HAP-1 (cell line): ENCODE data around the gene FOSL2.

Source experiments
- DNase-seq, 2 experiments: peaks; one replicate each; pipeline ENCODE4 v3.0.0-alpha.2; 2016 to 2020; ENCODE audit warnings: low spot score in 2 of 2
- H3K27me3 ChIP-seq: fragments of 250-450 bp; sonication (Bioruptor Pico); 2 replicates; pipeline ENCODE4 v1.5.1; 2020; ENCODE audit warnings: low read depth, mild to moderate bottlenecking, moderate library complexity
- H3K36me3 ChIP-seq: fragments of 250-450 bp; sonication (Bioruptor Pico); replicated peaks from 2 replicates; pipeline ENCODE4 v1.5.1; 2020; ENCODE audit warnings: mild to moderate bottlenecking
- H3K4me1 ChIP-seq: fragments of 250-450 bp; sonication (Bioruptor Pico); 2 replicates; pipeline ENCODE4 v1.5.1; 2020; ENCODE audit warnings: mild to moderate bottlenecking
- H3K4me3 ChIP-seq: fragments of 250-450 bp; sonication (Bioruptor Pico); 2 replicates; pipeline ENCODE4 v1.5.1; 2020; ENCODE audit warnings: mild to moderate bottlenecking, moderate library complexity
- H3K9me3 ChIP-seq: fragments of 250-450 bp; sonication (Bioruptor Pico); 2 replicates; pipeline ENCODE4 v1.5.1; 2020; ENCODE audit warnings: mild to moderate bottlenecking, moderate library complexity
- in situ Hi-C: fragments of 300-500 bp; cut with MboI; formaldehyde crosslinking; loops from 3 replicates; pipeline ENCODE4 v1.14.3; 2020; ENCODE audit warnings: low sequenced_read_pairs, inconsistent platforms, mixed read lengths

Gene FOSL2

GRCh38 chr2:28400921-28401320 lies 8.3 kb downstream of the FOSL2 start:
- in situ Hi-C loops = loop anchor here (10.0 kb wide), 1 partner anchor 696 kb away; no protein-coding TSS in a partner anchor

DNA sequence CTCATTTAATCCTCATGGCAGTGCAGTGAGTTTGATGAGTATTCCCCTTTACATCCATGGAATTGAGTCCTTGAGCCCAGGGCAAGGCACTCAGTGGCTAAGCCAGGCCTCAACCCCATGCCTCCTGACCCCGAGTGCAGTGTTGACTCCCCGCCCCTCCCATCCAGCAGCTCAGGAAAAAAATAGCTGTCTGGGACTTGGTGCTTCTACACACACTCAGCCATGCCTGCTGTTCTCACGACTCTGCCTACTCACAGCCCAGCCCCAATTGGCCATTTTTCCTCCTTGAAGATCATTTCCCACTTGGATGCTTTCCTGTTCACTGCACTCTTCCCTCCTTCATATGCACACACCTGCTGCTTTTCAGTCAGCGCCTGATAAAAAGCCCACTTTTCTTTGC lies 8.8 kb downstream of the FOSL2 start:
- DNase-seq = no peak
- no peaks in the 10 kb centered on the region for H3K27me3 ChIP-seq
- H3K4me1 ChIP-seq = peaks cover 5% of the 10 kb centered on the region; the same call in 1 of the 2 replicates
- in situ Hi-C loops = loop anchor here (10.0 kb wide), 1 partner anchor 697 kb away; no protein-coding TSS in a partner anchor
- no peaks in the 10 kb centered on the region for H3K36me3 ChIP-seq
- H3K4me3 ChIP-seq = no peak overlapping the region
- no peaks in the 10 kb centered on the region for H3K9me3 ChIP-seq

More at GRCh38 chr2:28400921-28401320, 8.3 kb downstream of the FOSL2 start:
- Histone ChIP-seq H3K27me3 (no peaks in the 10 kb centered on the region), H3K36me3 (no peaks in the 10 kb centered on the region), H3K4me3 (no peak overlapping the region), H3K9me3 (no peaks in the 10 kb centered on the region), H3K4me1 (peaks cover 5% of the 10 kb centered on the region; the same call in 1 of the 2 replicates)
- DNase-seq = no peak

- Histone ChIP-seq H3K4me3 (no peak overlapping the region), H3K9me3 (no peaks in the 10 kb centered on the region), H3K36me3 (no peaks in the 10 kb centered on the region), H3K27me3 (no peaks in the 10 kb centered on the region), H3K4me1 (peaks cover 3% of the 10 kb centered on the region; the same call in 1 of the 2 replicates)
- no peak for DNase-seq
- in situ Hi-C loops = loop anchor here (10.0 kb wide), 1 partner anchor 697 kb away; no protein-coding TSS in a partner anchor
These were observed 9.4 kb downstream of the FOSL2 start for GRCh38 chr2:28401948-28402550.

- H3K36me3 ChIP-seq = no peaks in the 10 kb centered on the region
- in situ Hi-C loops = loop anchor here (10.0 kb wide), 1 partner anchor 699 kb away; no protein-coding TSS in a partner anchor
- no peak overlapping the region for H3K4me3 ChIP-seq
- peaks cover 3% of the 10 kb centered on the region; the same call in 1 of the 2 replicates for H3K4me1 ChIP-seq
- H3K9me3 ChIP-seq = no peaks in the 10 kb centered on the region
- DNase-seq = no peak
- no peaks in the 10 kb centered on the region for H3K27me3 ChIP-seq
These were observed 10.8 kb downstream of the FOSL2 start for GRCh38 chr2:28403370-28403956.

- Histone ChIP-seq H3K9me3 (no peaks in the 10 kb centered on the region), H3K27me3 (no peaks in the 10 kb centered on the region), H3K36me3 (no peaks in the 10 kb centered on the region), H3K4me3 (no peak overlapping the region), H3K4me1 (peaks cover 3% of the 10 kb centered on the region; the same call in 1 of the 2 replicates)
- in situ Hi-C loops = loop anchor here (10.0 kb wide), 1 partner anchor 699 kb away; no protein-coding TSS in a partner anchor
- DNase-seq = no peak
These were observed 11.4 kb downstream of the FOSL2 start for GRCh38 chr2:28404086-28404485.

DNA sequence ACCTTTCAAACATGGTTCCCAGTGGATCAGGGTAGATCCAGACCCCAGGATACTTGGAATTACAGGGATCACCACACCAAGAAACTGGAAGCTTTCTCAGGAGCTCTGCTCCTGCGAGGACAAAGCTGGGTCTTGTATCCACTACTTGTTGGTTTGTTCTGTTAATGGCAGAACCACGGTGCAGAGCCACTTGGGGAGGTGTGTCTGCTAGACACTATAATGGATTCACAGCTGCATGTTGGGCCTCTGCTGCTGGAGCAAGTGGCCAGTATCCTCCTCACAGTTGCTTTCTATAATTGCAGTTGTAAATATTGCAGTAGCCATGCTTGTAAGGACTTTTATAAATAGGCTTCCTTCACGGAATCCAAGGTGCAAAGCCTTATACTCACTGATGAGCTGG lies 12.9 kb downstream of the FOSL2 start:
- in situ Hi-C loops = loop anchor here (10.0 kb wide), 1 partner anchor 701 kb away; no protein-coding TSS in a partner anchor
- Histone ChIP-seq H3K27me3 (no peaks in the 10 kb centered on the region), H3K36me3 (no peaks in the 10 kb centered on the region), H3K4me1 (no peaks in the 10 kb centered on the region), H3K4me3 (no peak overlapping the region), H3K9me3 (no peaks in the 10 kb centered on the region)
- DNase-seq = no peak

- Histone ChIP-seq H3K4me1 (no peaks in the 10 kb centered on the region), H3K9me3 (no peaks in the 10 kb centered on the region), H3K27me3 (no peaks in the 10 kb centered on the region), H3K4me3 (no peak overlapping the region), H3K36me3 (no peaks in the 10 kb centered on the region)
- in situ Hi-C loops = loop anchor here (10.0 kb wide), 1 partner anchor 702 kb away; no protein-coding TSS in a partner anchor
- no peak for DNase-seq
These were observed 13.8 kb downstream of the FOSL2 start for GRCh38 chr2:28406276-28407096.

DNA sequence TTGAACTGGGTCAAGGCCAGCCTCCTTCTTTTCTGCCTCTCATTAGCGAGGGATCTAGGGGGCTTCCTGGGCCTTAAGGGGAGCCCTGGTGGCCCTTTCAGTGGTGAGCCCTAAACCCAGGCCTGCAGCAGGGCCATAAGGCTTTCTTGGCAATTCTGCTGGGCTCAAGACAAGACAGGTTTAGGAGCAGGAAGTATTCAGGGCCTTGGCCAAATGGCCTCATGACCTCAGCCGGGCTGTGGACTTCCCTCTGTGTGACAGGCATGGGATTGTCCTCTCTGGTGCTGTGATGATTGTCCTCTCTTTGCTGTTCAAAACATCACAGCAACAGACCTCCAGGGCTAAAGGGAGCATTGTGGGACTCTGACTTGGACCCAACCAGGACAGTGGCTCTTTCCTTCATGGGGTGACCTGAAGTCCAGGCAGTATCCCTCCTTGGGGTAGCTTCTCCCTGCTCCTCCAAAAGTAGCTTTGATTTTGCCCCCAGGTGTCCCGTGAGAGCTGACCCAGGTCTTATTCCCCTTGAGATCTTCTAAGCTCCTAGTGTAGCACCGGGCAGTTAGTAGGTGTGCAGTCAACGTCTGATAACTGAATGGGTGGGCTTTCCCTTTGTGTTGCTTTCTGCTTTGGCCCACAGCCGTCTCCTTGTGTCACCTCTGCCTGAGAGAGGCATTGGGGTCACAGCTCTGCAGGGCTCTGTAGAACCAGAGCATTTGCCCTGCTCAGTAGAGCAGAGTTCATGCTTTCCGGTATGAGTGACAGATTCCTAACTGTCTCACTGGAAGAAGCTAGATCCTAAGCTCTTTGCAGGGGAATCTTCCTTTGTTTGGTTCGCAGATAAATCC lies 14.7 kb downstream of the FOSL2 start:
- H3K36me3 ChIP-seq = no peaks in the 10 kb centered on the region
- no peaks in the 10 kb centered on the region for H3K27me3 ChIP-seq
- H3K4me3 ChIP-seq = no peak overlapping the region
- no peak for DNase-seq
- in situ Hi-C loops = loop anchor here (10.0 kb wide), 1 partner anchor 703 kb away; no protein-coding TSS in a partner anchor
- no peaks in the 10 kb centered on the region for H3K9me3 ChIP-seq
- H3K4me1 ChIP-seq = no peaks in the 10 kb centered on the region

DNA sequence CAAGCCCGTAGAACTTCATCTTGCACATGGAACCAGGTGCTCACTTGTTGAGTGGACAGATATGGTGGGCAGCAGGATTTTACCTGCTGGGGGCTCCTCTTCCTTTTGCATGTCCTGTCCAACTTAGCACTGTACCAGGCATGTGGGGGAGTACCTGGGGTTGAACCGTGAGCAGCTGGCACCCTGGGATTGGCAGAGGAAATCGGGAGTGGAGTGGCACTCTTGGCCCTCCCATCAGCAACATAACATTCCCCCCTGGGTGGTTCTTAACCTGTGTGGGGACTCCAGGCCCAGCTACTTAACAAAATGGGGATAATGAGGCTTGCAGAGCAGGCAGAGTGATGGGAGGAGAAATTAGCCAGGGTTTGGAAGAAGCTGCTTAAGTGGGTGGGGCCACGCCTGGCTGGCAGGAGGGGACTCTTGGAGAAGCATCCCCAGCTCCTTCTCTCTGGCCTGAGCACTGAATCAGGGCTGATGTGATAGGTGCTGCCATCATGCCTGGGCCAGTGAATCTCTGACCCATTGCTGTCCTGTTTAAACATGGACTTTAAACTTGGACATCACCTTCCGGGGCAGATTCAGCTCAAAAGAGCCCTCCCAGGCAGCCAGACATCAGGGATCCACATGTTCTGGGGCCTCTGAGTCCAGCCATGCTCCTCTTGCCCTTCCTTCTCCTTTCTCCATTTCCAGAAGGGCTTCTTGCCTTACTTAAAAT lies 15.5 kb downstream of the FOSL2 start:
- in situ Hi-C loops = loop anchor here (10.0 kb wide), 1 partner anchor 703 kb away; no protein-coding TSS in a partner anchor
- Histone ChIP-seq H3K36me3 (no peaks in the 10 kb centered on the region), H3K4me3 (no peak overlapping the region), H3K4me1 (no peaks in the 10 kb centered on the region), H3K9me3 (no peaks in the 10 kb centered on the region), H3K27me3 (no peaks in the 10 kb centered on the region)
- DNase-seq = no peak

DNA sequence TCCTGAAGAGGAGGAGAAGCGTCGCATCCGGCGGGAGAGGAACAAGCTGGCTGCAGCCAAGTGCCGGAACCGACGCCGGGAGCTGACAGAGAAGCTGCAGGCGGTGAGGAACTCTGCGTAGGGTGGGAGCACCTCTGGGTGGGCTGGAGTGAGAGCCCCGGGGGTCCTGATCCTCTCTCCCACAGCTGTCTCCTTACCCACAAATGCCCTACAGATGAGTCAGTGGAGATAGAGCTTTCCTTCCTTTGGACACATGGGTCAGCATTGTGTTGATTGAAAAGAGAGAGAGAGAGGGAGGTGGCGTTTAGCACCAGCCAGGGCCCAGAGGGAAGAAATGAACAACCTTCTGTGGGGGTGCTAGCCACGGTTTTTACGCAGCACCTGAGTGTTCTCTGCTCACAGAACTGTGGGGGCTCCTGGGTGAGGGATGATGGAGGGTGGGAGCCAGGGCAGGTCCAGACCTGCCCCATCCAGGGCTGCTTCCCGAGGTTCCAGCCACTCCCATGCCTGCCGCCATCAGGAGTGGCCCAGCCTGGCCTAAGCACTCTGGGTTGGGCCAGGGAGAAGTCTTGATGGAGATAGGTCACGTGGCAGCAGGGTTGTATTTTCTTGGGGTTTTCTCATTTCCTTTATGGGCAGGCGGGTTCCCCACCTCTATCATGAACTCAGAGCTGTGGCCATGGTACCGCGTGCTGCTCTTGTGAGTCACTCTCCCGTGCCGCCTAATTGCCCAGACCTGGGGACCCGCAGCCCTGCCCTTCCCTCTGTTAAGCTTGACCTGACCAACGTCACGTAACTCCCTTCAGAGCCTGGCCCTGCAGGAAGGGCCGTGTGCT lies 16.3 kb downstream of the FOSL2 start:
- no peak for DNase-seq
- Histone ChIP-seq H3K9me3 (no peaks in the 10 kb centered on the region), H3K36me3 (no peaks in the 10 kb centered on the region), H3K4me1 (no peaks in the 10 kb centered on the region), H3K27me3 (no peaks in the 10 kb centered on the region), H3K4me3 (no peak overlapping the region)
- in situ Hi-C loops = loop anchor here (10.0 kb wide), 1 partner anchor 704 kb away; no protein-coding TSS in a partner anchor

GRCh38 chr2:28411166-28411755 lies 18.6 kb downstream of the FOSL2 start:
- in situ Hi-C loops = no loop called here
- H3K36me3 ChIP-seq = no peaks in the 10 kb centered on the region
- no peaks in the 10 kb centered on the region for H3K4me1 ChIP-seq
- no peaks in the 10 kb centered on the region for H3K9me3 ChIP-seq
- no peaks in the 10 kb centered on the region for H3K27me3 ChIP-seq
- no peak for DNase-seq
- no peak overlapping the region for H3K4me3 ChIP-seq
